Ecto neural progenitor cell (in vitro differentiated cells): ENCODE measurements around the gene DPYSL5.

Experiments used
- DNase-seq: peaks from one replicate; pipeline ENCODE4 v3.0.0-alpha.2; 2018; ENCODE audit warnings: low spot score

DPYSL5 gene

DNA sequence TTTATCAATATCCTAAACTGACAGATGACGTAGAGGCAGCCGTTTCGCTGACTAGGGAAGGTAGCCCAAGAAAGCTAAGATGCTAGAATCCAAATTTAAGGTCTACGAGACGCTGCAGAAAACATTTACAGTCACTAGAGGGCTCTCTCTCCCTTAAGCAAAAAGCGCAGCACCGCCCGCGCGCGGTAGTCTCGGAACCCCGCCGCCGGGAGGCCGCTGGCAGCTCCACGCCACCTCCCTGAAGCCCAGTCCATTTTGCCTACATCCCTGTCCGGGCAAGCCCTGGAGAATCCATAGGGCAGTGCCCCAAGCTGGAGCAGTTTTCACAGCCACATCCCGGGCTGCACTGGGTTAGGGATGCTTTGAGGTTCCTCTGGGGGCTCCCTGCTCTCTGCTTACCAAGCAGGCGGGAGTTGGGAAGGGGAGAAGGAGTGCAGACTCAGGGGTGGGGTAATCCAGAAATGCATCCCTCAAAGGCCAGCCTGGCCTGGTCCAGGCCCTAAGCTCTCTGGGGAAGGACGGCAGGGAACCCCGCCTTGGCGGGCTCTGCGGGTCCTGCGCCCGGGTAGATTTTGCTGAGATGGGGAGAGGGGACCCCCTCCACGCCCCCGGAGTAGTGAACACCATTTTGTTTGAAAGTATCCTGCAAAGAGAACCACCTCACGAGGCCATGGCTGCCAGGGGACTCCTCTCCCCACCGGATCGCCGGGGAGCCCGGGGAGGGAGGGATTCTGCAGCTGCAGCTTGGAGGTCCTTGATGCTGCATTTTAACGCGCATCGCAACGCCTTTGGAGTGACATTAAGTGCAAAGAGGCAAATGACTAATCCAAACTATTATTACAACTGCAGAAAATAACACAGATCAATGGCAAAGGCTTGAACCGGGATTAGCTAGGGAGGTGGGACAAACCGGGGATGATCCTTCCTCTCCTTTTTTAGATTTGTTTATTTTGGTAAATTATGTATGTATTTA is 1.3 kb upstream of the DPYSL5 start:
- DNase-seq = peak; percentile 89

DNA sequence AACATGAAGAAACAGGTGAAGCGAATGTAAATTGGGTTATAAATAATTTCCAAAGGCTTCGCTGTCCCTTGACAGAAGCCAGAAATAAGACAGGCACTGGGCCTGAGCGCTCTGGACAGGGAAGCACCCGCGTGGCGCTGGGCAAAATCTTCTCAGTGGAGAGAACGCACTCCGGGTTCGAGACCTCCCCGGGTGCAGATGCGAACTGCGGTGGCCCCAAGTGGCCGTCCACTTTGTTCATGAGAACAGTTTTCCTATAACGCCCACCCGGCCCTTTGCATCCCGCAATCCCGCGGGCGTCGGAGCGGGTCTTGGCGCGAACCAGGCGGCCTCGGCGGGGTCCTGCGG is 651 bp upstream of the DPYSL5 start:
- DNase-seq = no peak

DNA sequence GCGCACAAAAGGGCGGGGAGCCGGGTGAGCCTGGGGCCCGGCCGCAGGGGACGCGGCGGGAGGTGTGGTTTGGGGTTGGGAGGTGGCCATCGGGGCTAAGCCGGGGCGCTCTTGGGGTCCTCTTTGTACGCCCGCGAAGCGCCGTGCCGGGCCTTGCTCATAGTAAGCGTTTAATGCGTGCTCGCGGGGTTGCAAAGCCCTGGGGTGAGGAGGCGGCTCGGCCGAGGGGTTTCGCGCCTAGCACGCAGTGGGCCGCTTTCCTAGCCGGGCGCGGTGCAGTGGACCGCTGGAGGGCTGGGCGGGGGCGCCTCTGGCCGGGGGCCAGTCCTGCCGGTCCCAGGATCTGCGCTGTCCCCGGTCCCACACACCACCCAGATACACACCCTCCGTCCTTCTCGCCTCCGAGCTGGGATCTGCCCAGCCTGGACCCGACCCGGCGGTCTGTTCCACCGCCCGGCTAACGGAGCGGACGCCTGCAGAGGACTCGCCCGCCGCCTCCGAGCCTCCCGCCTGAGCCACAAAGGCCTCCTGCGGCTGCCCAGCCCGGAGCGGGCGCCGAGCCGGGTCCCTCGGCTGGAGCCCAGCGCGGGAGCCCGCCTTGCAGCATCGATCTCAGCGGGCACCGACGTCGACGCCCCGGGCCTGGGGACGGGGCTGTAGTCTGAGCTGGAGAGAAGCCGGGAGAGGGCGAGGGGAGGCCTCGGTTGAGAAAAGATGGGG is 564 bp downstream of the DPYSL5 start:
- peak; percentile 79 for DNase-seq

DNA sequence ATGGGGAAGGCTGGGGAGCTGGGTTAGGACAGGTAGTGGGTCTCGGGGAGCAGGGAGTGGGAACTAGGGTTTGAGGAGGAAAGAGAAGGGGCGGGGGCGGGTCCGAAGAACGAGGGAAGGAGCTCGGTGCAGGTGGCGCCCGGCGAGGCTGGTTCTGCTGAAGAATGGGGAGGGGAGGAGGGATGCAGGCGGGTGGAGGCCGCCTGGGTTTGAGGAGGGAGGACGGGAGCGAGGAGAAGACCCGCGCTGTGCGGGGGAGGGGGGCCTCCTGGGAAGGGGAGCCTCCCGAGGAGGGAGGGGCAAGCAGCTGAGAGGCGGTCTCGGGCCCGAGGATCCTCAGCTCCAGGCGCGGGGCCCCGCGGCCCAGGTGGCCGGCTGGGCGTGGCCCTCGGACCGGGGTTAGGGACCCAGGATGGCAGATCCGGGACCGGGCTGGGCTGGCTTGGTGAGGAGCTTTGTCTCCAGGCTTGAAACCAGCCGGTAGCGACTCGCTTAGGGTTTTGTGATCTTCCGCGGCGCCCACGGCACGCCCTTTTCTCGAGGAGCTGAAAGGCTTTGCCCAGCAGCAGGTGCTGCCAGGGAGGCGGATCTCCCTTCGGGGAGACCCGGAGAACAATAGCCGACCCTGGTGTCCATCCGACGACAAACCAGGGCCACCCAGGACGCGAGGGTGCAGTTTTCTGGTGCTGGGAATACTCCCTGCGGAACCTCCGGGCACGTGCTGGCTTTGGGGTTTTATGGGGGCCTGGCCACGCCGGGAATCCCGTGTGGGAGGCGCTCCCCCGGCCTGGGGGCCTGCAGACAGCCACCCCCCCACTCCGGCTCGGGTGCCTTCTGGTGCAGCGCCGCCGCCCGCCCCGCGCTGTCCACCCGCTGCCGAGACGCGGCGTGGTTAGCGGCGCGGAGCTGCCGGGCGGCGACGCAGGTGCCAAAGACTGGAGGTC is 1.4 kb downstream of the DPYSL5 start:
- peak; percentile 82 for DNase-seq

DNA sequence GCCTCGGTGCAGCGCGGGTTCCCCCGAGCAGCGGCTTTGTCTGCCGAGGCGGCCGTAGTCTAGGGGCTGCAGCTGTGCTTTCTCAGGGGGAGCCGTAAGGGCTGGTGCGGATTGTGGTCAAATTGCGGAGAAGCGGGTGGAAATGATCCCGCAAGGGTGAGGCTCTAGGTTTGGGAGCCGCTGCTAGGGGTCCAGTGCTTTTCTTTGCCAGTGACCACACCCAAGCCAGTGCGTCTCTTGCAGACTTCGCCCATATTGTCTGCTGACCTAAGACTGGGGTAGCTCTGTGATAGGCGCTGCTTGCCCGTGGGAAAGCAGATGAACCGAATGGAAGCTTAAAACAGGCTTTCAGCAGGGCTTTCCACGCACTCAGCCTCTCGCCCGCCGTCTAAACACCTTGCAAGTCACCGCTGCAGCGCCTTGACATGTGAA is 2.1 kb downstream of the DPYSL5 start:
- peak; percentile 63 for DNase-seq

DNA sequence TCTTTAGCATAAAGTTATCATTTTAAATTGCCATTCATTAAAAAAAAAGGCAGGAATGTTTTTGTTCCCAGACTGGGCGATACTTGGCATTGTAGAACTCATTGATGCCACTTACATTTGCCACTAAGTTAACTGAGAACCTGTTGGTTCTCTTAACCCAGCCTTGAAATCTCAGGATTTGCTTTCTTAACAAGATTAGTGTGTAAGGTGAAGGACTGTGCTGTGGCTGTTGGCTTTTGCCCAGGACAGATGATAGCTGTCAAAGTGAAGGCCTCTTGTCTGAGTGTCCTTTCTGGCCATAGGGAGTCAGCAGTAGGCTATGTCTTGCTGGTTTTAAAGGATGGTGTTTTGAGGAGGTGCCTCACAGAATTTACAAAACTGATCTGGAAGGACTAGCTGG is 2.6 kb downstream of the DPYSL5 start:
- DNase-seq = no peak

DNA sequence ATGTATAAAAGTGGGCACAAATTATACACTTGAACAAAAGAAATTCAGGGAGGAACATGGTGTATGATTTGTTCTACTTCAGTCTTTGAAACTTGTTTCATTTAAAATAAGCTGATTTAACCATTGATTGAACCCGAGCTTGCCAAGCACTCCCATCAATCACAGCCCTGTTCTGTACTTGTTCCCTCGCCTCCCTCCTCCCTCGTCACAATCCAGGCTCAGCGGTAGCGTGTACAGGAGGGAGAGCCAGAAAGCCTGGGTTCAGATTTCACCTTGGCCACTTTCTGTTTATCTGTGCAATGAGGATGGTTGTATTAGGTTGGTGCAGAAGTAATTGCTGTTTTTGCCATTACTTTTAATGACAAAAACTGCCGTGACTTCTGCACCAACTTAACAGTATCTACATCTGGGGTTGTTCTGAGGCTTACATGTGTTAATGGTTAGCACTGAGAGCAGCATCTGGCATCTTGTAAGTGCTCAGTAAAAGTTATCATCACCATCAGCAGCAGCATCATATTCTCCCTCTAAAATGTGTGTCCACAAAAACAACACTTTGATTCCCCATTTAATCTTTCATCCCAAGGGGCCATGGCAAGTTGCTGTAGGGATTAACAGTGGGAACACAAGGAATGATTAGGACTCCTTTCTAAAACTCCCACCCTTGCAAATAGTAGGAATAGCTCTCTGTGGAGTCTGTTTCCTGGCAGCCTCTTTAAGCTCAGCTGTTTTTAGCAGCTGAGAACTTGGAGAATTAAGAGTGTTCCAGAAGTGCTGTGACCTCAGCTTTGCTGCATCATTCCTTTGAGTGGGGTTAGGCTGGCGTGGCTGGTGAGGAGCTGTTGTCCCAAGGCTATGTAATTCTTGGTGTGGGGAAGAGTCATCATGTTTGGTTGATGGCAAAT is 4.7 kb downstream of the DPYSL5 start:
- no peak for DNase-seq

DNA sequence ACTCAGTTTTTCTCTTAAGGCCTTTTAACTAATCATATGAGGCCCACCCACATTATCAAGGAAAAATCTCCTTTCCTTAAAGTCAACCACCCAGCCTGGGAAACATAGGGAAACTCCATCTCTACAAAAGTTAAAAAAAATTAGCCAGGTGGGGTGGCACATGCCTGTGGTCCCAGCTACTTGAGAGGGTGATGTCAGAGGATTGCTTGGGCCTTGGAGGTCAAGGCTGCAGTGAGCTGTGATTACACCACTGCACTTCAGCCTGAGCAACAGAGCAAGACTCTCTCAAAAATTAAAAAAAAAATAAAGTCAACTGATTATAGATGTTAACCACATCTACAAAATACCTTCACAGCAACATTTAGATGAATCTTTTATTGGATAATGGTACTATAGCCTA is 5.8 kb downstream of the DPYSL5 start:
- no peak for DNase-seq

DNA sequence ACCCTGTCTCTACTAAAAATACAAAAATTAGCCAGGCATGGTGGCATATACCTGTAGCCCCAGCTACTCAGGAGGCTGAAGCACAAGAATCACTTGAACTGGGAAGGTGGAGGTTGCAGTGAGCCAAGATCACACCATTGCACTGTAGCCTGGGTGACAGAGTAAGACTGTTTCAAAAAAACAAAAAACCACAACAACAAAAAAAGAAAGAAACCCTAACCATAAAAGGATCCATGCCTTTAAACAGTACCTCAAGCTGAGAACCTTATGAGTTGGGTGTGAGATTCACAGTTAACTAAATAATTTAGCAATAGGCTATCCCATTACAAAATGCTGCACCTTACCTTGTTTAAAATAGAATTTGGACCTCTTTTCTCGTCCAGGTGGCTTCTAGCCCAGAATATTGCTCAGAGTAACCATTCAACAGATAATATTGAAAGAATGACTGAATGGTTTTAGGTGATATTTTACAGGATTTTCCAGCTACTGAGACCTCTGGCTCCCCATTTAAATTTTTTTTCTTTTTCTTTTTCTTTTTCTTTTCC is 6.4 kb downstream of the DPYSL5 start:
- DNase-seq = no peak

DNA sequence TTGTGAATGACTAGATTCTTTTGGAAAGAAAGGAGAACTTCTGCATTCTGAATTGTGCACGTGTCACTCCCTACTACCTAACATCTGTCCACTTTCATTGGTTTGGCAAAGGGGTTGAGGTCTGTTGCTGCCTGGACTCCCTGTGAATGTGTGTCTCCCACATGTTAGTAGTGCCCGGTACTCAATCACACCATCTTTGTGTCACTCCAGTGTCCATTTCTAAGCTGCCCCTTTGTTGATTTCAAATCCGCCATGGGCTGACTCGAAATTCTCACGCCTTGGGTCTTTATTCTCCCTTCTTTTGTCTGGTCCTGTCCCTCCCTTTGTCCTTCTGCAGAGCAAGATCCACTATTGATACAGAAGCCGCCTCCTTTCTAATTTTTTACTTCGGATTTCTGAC is 7.5 kb downstream of the DPYSL5 start:
- DNase-seq = no peak

DNA sequence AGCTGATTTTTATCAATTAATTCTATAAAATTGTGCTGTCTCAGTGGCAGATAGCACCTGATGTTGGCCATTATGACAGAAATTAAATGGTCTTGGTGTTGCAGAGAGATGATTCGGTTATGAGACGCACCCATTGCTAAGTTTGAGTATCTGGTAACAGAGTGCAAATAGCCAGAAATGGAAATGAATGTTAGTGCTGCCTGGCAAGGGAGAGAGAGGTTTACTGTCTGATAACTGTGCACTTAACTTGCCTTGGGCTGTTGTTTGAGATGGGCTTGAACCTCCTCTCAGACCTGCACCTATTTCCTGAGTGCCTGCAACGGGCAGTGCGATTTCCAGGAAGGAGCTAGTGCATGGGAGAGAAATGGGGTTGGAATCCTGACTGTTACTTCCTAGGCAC is 11.7 kb downstream of the DPYSL5 start:
- DNase-seq = no peak

DNA sequence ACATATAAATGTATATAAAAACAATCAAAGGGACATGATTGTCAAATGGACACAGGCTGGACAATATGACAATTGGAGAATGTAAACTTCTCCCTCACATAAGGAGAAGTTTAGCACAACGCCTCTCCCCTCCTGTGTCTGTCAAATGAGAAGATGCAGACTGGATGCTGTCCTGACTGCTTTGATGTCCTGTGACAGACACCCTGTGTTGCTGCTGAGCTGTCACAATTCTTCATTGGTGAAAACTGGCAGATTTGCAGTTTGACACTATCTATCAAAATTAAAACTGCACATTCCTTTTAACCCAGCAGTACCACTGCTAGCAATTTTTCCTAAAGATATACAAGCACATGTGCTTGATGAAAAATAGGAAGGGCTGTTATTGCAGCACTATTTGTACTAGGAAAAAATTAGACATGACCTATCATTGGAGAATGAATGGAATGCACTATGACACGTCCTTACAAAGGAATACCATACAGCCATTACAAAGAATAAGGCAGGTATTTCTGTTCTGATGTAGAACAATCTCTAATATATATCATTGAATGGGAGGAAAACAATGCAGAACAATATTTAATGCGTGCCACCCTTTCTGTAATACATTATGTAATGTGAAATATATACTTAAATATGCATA is 12.4 kb downstream of the DPYSL5 start:
- DNase-seq = no peak

DNA sequence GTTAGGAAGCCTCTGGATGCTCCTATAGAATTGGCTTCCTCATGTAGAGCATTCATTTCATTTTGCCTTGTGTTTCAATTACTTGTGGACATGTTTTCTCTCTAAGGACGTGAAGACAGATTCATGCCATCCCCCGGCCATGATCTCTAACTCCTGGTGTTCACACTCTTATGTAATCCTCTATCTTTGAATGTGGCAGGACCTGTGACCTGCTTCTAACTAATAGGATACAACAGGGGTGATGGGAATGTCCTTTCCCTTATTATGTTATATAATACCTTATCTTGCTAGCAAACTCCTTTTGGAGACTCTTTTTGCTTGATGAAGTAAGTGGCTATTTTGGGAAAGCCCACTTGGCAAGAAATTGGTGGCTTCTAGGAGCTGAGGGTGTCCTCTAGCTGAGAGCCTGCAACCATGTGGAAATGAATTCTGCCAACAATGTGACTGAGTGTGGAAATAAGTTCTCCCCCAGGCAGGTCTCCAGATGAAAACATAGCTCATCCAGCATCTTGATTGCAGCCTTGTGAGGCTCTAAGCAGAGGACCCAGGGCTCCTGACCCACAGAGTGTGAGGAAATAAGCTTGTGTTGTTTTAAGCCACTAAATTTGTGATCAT is 13.8 kb downstream of the DPYSL5 start:
- DNase-seq = no peak

DNA sequence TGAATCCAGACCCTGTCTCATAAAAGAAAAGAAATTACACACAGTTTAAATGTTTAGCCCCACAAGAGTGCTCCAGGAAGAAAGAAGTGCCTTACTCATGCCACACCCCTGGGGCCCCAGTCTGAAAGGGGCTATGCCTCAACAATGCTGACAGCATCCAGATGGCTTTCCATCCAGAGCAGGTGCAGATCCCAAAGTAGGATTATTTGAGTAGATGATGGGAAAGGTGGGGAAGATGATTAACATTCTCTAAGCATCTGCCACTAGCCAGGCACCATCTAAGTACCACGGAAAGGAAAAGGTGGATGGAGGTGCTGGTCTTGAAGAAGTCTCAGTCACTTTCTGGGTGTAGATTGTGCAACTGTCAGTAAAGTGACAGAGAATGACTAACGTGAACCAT is 16.3 kb downstream of the DPYSL5 start:
- DNase-seq = no peak

DNA sequence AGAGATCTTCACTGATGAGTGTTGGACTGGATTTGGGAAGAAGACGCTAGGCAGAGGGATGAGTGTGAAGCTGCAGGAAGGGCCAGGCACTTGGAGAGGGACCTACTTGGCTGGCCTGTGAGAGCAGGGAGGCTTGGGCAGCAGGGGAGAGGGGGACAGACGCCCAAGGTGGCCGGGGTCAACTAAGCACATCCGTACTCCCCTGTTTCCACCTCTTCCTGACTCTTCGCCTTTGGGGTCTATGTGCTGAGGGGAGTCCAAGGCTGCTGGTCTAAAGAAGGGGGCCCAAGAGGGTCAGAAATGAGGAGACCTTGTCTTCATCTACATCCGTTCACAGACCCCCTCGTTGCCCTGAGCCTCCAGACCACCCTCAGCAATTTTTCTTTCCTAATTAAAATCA is 16.7 kb downstream of the DPYSL5 start:
- no peak for DNase-seq

DNA sequence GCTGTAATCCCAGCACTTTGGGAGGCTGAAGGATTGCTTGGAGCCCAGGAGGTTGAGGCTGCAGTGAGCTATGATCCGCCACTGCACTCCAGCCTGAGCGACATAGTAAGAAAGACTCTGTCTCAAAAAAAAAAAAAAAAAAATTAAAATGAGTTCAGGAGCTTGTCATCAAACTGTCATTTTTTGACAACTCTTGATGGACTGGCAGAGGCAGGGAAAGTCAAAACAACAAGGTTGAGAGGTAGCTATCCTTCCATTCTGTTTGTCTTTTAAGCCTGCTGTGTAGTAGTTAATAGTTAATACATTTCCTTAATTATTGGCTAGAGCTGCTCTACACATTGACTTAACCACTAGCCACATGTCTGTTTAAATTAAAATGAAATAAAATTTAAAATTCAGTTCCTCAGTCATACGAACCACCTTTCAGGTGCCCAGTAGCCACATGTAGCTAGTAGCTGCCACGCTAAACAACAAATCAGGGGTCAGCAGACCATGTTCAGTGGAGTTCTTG is 22.7 kb downstream of the DPYSL5 start:
- no peak for DNase-seq

DNA sequence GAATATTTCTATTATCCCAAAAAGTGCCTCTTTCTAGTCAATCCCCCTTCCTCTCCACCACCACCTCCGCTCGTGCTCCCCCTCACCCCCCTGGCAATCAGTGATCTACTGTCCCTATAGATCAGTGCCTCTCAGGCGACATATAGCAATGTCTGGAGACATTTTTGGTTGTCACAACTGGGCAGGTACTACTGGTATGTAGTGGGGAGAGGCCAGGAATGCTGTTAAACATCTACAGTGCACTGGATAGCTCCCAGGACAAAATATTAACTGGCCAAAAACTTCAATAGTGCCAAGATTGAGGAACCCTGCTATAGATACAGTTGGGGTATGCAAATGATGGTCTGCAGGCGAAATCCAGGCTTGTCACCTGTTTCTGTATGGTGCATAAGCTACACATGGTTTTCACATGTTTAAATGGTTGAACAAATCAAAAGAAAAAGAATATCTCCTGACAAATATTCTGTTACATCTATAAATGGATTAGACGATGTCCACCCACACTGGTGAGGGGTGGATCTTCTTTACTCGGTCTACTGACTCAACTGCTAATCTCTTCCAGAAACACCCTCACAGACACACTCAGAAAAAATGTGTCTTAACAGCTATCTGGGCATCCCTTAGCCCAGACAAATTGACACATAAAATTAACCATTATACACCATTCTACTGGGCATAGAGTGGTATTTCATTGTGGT is 25.5 kb downstream of the DPYSL5 start:
- no peak for DNase-seq

DNA sequence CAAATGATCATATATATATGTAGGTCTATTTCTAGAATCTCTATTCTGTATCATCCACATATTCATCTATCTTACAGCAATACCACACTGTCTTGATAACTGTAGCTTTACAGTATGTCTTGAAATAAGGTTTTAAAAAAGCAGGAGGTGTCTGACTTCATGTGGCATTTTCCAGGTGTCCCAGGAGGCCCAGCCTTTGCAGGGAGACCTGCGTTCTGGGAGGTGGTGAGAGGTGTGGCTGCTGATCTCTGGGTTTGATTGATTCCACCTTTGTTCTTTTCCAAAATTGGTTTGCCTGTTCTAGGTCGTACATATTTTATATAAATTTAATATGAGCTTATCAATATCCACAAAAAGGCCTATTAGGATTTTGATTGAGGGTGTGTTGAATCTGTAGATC is 26.6 kb downstream of the DPYSL5 start:
- no peak for DNase-seq

DNA sequence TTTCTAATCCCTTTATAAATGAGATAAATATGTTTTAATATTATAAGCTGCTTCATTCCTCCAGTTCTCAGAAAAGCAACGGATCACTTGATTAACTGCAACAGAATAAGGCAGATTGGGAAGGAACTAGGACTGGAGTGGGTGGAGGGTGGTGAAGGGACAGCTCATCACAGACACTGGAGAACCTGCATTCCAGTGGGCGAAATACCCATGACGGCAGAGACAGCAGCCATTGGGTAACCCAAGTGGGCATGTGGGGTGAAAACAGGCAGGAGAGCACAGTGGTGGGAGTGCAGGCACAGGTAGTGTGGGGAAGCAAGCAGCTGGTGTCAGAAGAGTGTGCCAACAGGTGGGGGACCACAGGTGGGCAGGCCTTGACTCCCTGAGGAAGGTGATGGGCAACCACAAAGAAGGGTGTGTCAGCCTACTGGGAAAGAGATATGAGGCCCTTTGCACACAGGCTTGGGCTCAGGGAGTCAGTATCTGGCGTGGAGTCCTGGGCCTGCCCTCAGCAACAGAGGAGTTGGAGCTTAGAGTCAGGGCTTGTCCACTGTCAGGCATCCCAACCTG is 27.2 kb downstream of the DPYSL5 start:
- no peak for DNase-seq
